ENCODE results near the gene S100A14. TPM values are rescaled to one million over a fixed set of nuclear protein-coding genes. Genes with fewer than 3 reads are reported as not detected.
A peak's percentile ranks its signal among the peaks of the same experiment; 100 is the strongest.

Gene S100A14
- total and polyA plus RNA-seq, 2 of the 13 experiments (the other 11 are each of a cell fraction or from before 2014, with no cell fraction given), result 1.4 to 7.7 TPM

DNA sequence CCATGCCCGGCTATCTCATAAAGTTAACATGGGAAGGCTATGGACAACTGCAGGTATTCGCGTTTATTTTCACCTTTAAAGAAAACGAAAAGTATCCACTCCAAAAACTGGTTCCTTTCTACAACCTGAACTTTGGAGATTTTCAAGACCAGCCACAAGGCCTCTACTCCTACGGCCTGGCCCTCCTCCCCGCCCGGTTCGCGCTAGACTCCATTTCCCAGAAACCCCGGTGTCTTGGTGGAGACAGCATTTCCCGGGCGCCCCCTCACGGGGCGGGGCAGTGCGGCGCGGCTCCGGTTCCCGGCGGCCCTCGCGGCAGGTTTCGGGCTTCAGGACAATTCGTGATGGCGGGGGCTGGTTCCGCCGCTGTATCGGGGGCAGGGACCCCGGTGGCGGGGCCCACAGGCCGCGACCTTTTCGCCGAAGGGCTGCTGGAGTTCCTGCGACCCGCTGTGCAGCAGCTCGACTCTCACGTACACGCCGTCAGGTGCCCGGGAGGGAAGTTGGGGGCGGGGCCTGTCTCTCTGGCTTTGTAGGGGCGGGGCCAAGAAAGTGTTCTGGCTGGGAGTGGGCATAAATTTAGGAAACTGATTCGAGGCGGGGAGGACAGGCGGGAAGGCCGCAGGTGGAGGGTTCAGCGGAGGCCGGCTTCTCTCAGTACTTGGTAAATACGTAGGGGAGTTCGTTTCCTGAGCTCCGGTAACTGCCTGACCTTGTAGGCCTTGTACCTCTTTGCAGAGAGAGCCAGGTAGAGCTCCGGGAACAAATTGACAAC lies 42.5 kb upstream of the S100A14 start, which contains the start of gene SNAPIN (continued):
- TF ChIP-seq, protein P1, sequence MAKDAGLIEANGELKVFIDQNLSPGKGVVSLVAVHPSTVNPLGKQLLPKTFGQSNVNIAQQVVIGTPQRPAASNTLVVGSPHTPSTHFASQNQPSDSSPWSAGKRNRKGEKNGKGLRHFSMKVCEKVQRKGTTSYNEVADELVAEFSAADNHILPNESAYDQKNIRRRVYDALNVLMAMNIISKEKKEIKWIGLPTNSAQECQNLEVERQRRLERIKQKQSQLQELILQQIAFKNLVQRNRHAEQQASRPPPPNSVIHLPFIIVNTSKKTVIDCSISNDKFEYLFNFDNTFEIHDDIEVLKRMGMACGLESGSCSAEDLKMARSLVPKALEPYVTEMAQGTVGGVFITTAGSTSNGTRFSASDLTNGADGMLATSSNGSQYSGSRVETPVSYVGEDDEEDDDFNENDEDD (CRISPR knock-in tag; IDR thresholded peaks at IDR 0.05; ENCODE audit: borderline replicate concordance), result peak; percentile 63; the same call in 1 of the 2 replicates
- TF ChIP-seq FOXO1 (CRISPR knock-in tag; IDR thresholded peaks at IDR 0.05) (peak; percentile 45; the same call in 1 of the 2 replicates), SSRP1 (CRISPR knock-in tag; IDR thresholded peaks at IDR 0.05) (no peak), YY1 (IDR thresholded peaks at IDR 0.05; ENCODE audit: insufficient read depth, insufficient replicate concordance, low read depth, low read length) (peak; percentile 87), RCOR2 (CRISPR knock-in tag; IDR thresholded peaks at IDR 0.05) (no peak), ZNF484 (CRISPR knock-in tag; IDR thresholded peaks at IDR 0.05; ENCODE audit: borderline replicate concordance, low read depth) (no peak), ZNF232 (CRISPR knock-in tag; IDR thresholded peaks at IDR 0.05; ENCODE audit: borderline replicate concordance) (peak; percentile 46; the same call in 1 of the 2 replicates), ESRRA (CRISPR knock-in tag; IDR thresholded peaks at IDR 0.05; ENCODE audit: low read depth) (peak; percentile 52; the same call in 1 of the 2 replicates), SRF (IDR thresholded peaks at IDR 0.05; ENCODE audit: low read depth, low read length) (no peak), KAT2B (IDR thresholded peaks at IDR 0.05; ENCODE audit: borderline replicate concordance, low read depth, low read length) (no peak), ZNF234 (CRISPR knock-in tag; conservative IDR thresholded peaks at IDR 0.05) (no peak), SOX5 (CRISPR knock-in tag; IDR thresholded peaks at IDR 0.05; ENCODE audit: borderline replicate concordance) (peak; percentile 26; the same call in 1 of the 2 replicates), ATF7-NPFF (CRISPR knock-in tag; IDR thresholded peaks at IDR 0.05; ENCODE audit: low read depth) (no peak), NFIC (IDR thresholded peaks at IDR 0.05; ENCODE audit: low read length) (no peak), ZNF557 (CRISPR knock-in tag; IDR thresholded peaks at IDR 0.05) (no peak), ZNF367 (CRISPR knock-in tag; IDR thresholded peaks at IDR 0.05; ENCODE audit: borderline replicate concordance) (no peak)
- TF ChIP-seq, protein P2, sequence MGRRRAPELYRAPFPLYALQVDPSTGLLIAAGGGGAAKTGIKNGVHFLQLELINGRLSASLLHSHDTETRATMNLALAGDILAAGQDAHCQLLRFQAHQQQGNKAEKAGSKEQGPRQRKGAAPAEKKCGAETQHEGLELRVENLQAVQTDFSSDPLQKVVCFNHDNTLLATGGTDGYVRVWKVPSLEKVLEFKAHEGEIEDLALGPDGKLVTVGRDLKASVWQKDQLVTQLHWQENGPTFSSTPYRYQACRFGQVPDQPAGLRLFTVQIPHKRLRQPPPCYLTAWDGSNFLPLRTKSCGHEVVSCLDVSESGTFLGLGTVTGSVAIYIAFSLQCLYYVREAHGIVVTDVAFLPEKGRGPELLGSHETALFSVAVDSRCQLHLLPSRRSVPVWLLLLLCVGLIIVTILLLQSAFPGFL (CRISPR knock-in tag; IDR thresholded peaks at IDR 0.05), result no peak
- TF ChIP-seq, protein P3, sequence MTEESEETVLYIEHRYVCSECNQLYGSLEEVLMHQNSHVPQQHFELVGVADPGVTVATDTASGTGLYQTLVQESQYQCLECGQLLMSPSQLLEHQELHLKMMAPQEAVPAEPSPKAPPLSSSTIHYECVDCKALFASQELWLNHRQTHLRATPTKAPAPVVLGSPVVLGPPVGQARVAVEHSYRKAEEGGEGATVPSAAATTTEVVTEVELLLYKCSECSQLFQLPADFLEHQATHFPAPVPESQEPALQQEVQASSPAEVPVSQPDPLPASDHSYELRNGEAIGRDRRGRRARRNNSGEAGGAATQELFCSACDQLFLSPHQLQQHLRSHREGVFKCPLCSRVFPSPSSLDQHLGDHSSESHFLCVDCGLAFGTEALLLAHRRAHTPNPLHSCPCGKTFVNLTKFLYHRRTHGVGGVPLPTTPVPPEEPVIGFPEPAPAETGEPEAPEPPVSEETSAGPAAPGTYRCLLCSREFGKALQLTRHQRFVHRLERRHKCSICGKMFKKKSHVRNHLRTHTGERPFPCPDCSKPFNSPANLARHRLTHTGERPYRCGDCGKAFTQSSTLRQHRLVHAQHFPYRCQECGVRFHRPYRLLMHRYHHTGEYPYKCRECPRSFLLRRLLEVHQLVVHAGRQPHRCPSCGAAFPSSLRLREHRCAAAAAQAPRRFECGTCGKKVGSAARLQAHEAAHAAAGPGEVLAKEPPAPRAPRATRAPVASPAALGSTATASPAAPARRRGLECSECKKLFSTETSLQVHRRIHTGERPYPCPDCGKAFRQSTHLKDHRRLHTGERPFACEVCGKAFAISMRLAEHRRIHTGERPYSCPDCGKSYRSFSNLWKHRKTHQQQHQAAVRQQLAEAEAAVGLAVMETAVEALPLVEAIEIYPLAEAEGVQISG (CRISPR knock-in tag; IDR thresholded peaks at IDR 0.05), result peak; percentile 79
- TF ChIP-seq, protein P4, sequence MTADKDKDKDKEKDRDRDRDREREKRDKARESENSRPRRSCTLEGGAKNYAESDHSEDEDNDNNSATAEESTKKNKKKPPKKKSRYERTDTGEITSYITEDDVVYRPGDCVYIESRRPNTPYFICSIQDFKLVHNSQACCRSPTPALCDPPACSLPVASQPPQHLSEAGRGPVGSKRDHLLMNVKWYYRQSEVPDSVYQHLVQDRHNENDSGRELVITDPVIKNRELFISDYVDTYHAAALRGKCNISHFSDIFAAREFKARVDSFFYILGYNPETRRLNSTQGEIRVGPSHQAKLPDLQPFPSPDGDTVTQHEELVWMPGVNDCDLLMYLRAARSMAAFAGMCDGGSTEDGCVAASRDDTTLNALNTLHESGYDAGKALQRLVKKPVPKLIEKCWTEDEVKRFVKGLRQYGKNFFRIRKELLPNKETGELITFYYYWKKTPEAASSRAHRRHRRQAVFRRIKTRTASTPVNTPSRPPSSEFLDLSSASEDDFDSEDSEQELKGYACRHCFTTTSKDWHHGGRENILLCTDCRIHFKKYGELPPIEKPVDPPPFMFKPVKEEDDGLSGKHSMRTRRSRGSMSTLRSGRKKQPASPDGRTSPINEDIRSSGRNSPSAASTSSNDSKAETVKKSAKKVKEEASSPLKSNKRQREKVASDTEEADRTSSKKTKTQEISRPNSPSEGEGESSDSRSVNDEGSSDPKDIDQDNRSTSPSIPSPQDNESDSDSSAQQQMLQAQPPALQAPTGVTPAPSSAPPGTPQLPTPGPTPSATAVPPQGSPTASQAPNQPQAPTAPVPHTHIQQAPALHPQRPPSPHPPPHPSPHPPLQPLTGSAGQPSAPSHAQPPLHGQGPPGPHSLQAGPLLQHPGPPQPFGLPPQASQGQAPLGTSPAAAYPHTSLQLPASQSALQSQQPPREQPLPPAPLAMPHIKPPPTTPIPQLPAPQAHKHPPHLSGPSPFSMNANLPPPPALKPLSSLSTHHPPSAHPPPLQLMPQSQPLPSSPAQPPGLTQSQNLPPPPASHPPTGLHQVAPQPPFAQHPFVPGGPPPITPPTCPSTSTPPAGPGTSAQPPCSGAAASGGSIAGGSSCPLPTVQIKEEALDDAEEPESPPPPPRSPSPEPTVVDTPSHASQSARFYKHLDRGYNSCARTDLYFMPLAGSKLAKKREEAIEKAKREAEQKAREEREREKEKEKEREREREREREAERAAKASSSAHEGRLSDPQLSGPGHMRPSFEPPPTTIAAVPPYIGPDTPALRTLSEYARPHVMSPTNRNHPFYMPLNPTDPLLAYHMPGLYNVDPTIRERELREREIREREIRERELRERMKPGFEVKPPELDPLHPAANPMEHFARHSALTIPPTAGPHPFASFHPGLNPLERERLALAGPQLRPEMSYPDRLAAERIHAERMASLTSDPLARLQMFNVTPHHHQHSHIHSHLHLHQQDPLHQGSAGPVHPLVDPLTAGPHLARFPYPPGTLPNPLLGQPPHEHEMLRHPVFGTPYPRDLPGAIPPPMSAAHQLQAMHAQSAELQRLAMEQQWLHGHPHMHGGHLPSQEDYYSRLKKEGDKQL (CRISPR knock-in tag; IDR thresholded peaks at IDR 0.05; ENCODE audit: low read depth), result no peak

Data from HepG2 (cell line).